Vagina (tissue), 2 donors: ENCODE data around the gene FHL2.

Experiments
- CTCF ChIP-seq, 3 experiments: fragments of 450-650 bp in 2 of 3; fragments of 200-600 bp in 1 of 3; sonication (generic) in 1 of 3; IDR thresholded peaks; one replicate each; pipeline ENCODE4 v1.5.1; 2017 to 2019; ENCODE audit warnings: antibody characterized with exemption in 3 of 3, mild to moderate bottlenecking in 2 of 3, moderate library complexity in 2 of 3
- POLR2A ChIP-seq, 2 donors: fragments of 450-650 bp; IDR thresholded peaks; one replicate each; pipeline ENCODE4 v1.6.1; 2017; ENCODE audit warnings: antibody characterized with exemption in 2 of 2, mild to moderate bottlenecking in 2 of 2, moderate library complexity in 2 of 2

DNA sequence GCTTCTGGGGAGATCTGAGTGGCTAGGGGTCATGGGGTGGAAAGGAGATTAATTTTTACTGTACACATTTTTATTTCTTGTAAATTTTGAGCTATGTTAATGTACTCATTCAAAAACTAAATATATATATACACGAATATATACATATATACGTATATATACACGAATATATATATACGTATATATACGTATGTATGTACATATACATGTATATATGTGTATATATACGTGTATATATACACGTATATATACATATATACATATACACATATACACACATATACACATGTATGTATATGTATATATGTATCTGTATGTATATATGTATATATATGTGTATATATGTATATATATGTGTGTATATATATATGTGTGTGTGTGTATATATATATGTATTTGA, 3.0 kb upstream of the FHL2 start:
- TF ChIP-seq CTCF (IDR thresholded peaks at IDR 0.05) (no peak), POLR2A (IDR thresholded peaks at IDR 0.05) (no peak)
